Measurements from ENCODE around the gene TTC23L.

Gene TTC23L

DNA sequence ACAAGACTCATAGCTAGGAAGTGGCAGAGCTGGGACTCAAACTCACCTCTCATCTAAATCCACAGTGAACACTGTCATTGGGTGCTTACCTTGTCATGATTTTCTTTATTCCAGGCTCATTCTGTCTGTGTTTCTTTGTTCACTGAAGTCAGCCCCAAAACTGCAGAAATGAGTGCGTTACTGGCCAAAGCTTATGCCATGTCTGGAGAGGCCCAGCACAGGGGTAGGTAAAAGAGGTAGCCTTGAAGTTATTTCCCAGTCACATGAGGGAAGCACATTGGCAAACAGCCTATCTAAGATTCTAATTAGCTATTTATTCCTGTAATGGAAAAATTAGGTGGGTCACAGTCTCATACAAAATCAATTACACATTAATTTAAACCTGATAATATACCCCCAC is 29.8 kb downstream of the TTC23L start:
- DNase-seq (ENCODE audit: low read depth in 2 of 2) = no peak
- TF ChIP-seq, protein P1, sequence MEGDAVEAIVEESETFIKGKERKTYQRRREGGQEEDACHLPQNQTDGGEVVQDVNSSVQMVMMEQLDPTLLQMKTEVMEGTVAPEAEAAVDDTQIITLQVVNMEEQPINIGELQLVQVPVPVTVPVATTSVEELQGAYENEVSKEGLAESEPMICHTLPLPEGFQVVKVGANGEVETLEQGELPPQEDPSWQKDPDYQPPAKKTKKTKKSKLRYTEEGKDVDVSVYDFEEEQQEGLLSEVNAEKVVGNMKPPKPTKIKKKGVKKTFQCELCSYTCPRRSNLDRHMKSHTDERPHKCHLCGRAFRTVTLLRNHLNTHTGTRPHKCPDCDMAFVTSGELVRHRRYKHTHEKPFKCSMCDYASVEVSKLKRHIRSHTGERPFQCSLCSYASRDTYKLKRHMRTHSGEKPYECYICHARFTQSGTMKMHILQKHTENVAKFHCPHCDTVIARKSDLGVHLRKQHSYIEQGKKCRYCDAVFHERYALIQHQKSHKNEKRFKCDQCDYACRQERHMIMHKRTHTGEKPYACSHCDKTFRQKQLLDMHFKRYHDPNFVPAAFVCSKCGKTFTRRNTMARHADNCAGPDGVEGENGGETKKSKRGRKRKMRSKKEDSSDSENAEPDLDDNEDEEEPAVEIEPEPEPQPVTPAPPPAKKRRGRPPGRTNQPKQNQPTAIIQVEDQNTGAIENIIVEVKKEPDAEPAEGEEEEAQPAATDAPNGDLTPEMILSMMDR (IDR thresholded peaks at IDR 0.05; ENCODE audit: low read depth, low read length) = no peak
- no peak overlapping the region for H3K4me3 ChIP-seq (replicated peaks in 1 of 2; ENCODE audit: low read depth in 2 of 2, low read length in 2 of 2)

DNA sequence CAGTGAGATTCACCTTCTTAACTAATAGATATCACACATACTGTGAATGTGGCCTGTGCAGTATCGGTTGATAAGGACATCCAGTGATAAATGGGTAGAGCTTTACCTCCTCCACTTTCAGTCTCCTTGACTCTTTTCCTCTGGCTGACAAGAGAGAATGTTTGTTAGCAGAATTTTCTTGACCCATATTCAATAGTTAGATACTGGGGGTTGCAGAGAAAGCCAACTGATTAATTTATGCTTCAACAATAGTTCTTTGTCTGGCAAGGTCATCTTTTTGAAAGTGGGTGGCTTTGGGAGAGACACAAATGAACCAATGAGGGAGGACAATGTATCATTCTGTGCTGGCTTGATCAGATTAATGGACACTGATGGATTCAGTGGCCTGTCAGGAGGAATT is 30.3 kb downstream of the TTC23L start:
- H3K4me3 ChIP-seq (replicated peaks in 1 of 2; ENCODE audit: low read depth in 2 of 2, low read length in 2 of 2) = no peak overlapping the region
- no peak for DNase-seq (ENCODE audit: low read depth in 2 of 2)
- TF ChIP-seq, protein P1 (IDR thresholded peaks at IDR 0.05; ENCODE audit: low read depth, low read length) = no peak

DNA sequence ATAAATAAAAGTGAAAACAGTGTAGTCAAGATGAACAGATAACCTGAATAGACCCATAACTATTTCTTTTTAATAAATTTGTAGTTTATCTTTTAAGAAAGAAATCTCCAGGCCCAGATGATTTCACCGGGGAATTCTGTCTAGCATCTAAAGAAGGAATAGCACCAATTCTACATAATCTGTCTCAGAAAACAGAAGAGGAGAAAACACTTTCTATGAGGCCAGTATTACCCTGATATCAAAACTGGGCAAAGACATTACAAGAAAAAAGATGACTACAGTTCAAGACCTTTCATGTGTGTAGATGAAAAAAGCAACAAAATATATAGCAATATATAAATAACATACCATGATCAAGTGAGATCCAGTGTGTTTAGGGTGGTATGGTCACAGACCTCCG is 31.4 kb downstream of the TTC23L start:
- TF ChIP-seq, protein P1 (IDR thresholded peaks at IDR 0.05; ENCODE audit: low read depth, low read length) = no peak
- DNase-seq (ENCODE audit: low read depth in 2 of 2) = no peak
- no peak overlapping the region for H3K4me3 ChIP-seq (replicated peaks in 1 of 2; ENCODE audit: low read depth in 2 of 2, low read length in 2 of 2)

DNA sequence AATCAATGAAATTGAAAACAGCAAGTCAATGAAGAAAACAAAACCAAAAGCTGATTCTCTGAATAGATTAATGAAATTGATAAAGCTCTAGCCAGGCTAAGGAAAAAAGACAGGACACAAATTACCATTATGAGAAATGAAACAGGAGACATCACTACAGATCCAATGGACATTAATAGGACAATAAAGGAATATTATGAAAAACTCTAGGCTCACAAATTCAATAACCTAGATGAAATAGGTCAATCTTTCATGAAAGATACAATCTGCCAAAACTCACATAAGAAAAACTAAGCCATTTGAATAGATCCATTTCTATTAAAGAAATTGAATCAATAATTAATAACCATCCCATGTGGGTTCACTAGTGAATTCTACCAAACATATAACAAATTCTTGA is 37.3 kb downstream of the TTC23L start:
- TF ChIP-seq, protein P1 (IDR thresholded peaks at IDR 0.05; ENCODE audit: low read depth, low read length) = no peak
- H3K4me3 ChIP-seq (replicated peaks in 1 of 2; ENCODE audit: low read depth in 2 of 2, low read length in 2 of 2) = no peak overlapping the region
- DNase-seq (ENCODE audit: low read depth in 2 of 2) = no peak

DNA sequence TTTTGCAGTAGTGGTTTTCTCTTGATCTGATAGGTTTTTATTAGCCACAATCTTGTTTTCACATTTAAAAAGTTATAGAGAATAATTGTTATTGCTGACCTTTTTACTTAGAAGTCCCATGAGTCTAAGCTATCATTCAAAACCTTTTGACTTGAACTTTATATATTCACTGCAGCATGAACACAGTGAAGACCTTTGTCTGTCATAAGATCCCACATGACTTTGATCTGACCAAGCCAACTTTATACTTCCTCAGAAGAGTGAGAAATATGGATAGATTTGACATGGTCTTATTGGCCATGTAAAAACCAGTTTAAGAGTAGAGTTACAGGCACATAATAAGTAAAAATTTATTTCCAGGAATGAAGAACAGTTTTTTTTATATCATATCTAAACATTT is 42.3 kb downstream of the TTC23L start:
- no peak overlapping the region for H3K4me3 ChIP-seq (replicated peaks in 1 of 2; ENCODE audit: low read depth in 2 of 2, low read length in 2 of 2)
- no peak for DNase-seq (ENCODE audit: low read depth in 2 of 2)
- TF ChIP-seq, protein P1 (IDR thresholded peaks at IDR 0.05; ENCODE audit: low read depth, low read length) = no peak

DNA sequence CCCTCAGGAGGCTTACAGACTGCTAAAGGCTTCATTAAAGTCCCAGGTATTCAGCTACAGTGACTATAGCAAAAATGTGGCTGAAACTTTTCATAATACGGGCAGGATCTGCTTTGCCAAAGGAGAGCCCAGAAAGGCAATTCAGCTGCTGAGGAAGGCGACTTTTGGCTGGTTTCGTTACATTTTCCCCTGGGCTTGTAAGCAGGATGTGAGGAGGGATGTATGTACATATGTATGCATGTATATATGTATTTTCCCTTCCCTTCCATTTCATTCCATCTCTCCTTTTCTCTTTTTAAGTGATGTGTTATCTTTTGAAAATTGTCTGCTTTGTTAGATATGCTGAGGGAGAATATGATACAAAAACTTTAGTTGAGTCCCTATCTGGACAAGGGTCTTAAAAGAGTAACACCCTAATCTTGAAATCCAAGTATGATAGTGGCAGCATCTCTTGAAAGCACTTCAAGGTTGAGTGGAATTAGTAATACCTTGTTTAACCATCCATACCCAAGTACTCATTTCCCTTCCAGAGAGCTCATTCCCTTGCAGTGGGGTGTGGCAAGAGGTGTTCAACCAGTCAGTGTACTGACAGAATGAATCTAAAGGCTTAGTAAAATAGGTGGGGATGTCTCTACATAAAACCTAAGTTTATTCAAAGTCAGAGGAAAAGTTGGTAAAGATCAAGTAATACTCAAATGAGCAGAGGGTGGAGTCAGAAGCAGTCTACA is 47.6 kb downstream of the TTC23L start:
- TF ChIP-seq, protein P1 (IDR thresholded peaks at IDR 0.05; ENCODE audit: low read depth, low read length) = no peak
- no peak for DNase-seq (ENCODE audit: low read depth in 2 of 2)
- H3K4me3 ChIP-seq (replicated peaks in 1 of 2; ENCODE audit: low read depth in 2 of 2, low read length in 2 of 2) = no peak overlapping the region

DNA sequence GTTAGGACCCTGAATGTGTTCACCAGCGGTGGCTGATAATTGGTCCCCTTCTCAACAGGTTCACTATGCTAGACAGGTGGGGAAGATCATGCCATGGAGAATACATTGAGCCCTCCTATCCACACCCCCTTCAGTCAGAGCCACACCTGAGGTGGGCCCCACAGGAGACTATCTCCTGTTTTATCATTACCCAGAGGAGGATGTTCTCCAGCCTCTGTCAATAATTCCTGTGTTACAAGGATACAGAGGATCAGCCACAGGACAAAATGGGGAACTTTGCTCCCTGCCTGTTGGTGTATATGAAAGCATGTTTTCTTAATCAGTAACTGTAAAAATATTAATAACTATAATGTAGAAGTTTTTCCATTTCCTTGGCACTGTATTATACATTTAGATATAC is 50.4 kb downstream of the TTC23L start:
- no peak for DNase-seq (ENCODE audit: low read depth in 2 of 2)
- no peak overlapping the region for H3K4me3 ChIP-seq (replicated peaks in 1 of 2; ENCODE audit: low read depth in 2 of 2, low read length in 2 of 2)
- TF ChIP-seq, protein P1 (IDR thresholded peaks at IDR 0.05; ENCODE audit: low read depth, low read length) = no peak
